ENCODE measurements around the gene MICALL2.

MICALL2 gene

GRCh38 chr7:1492640-1493039 lies 33.4 kb upstream of the MICALL2 start:
- no peak for DNase-seq

- no peak for DNase-seq
Measured at GRCh38 chr7:1492221-1492620, 33.0 kb upstream of the MICALL2 start.

- no peak for DNase-seq
Measured at GRCh38 chr7:1490837-1491236, 31.6 kb upstream of the MICALL2 start.

GRCh38 chr7:1489336-1489735 lies 30.1 kb upstream of the MICALL2 start:
- DNase-seq: no peak

- DNase-seq: no peak
Measured at GRCh38 chr7:1488016-1488415, 28.7 kb upstream of the MICALL2 start.

- DNase-seq: no peak
Measured at GRCh38 chr7:1487466-1487865, 28.2 kb upstream of the MICALL2 start.

GRCh38 chr7:1486571-1486970 lies 27.3 kb upstream of the MICALL2 start:
- no peak for DNase-seq

GRCh38 chr7:1485156-1485555 lies 25.9 kb upstream of the MICALL2 start:
- DNase-seq: no peak

- DNase-seq: no peak
Measured at GRCh38 chr7:1484569-1484968, 25.3 kb upstream of the MICALL2 start.

- no peak for DNase-seq
Measured at GRCh38 chr7:1483536-1484505, 24.6 kb upstream of the MICALL2 start.

- DNase-seq: no peak
Measured at GRCh38 chr7:1483079-1483478, 23.8 kb upstream of the MICALL2 start.

GRCh38 chr7:1481300-1481699 lies 22.0 kb upstream of the MICALL2 start:
- DNase-seq: no peak

GRCh38 chr7:1480670-1481069 lies 21.4 kb upstream of the MICALL2 start:
- DNase-seq: no peak

GRCh38 chr7:1479287-1479686 lies 20.0 kb upstream of the MICALL2 start:
- DNase-seq: no peak

- DNase-seq: no peak
Measured at GRCh38 chr7:1478480-1478879, 19.2 kb upstream of the MICALL2 start.

GRCh38 chr7:1476859-1477258 lies 17.6 kb upstream of the MICALL2 start:
- no peak for DNase-seq

- DNase-seq: no peak
Measured at GRCh38 chr7:1475991-1476390, 16.7 kb upstream of the MICALL2 start.

GRCh38 chr7:1475393-1475792 lies 16.1 kb upstream of the MICALL2 start:
- DNase-seq: no peak

- DNase-seq: no peak
Measured at GRCh38 chr7:1474736-1475135, 15.5 kb upstream of the MICALL2 start.

- DNase-seq: peak; percentile 72
Measured at GRCh38 chr7:1473864-1474512, 14.7 kb upstream of the MICALL2 start.

- no peak for DNase-seq
Measured at GRCh38 chr7:1470901-1471300, 11.6 kb upstream of the MICALL2 start.

- DNase-seq: no peak
Measured at GRCh38 chr7:1468643-1469298, 9.5 kb upstream of the MICALL2 start.

GRCh38 chr7:1468203-1468602 lies 8.9 kb upstream of the MICALL2 start:
- no peak for DNase-seq

All from HCEC 1CT (cell line).